ENCODE results near the gene PDSS2. TPM values are rescaled to one million over a fixed set of nuclear protein-coding genes. Genes with fewer than 3 reads are reported as not detected.
A peak's percentile ranks its signal among the peaks of the same experiment; 100 is the strongest.

PDSS2 gene
- total RNA-seq, 1 donor from 2014 or later = 13.4 TPM

- Histone ChIP-seq H3K27me3 (ENCODE audit: control insufficient read depth, insufficient read depth, low read length) (peaks cover 10% of the 10 kb centered on the region), H3K4me3 (ENCODE audit: low read depth, low read length) (no peak overlapping the region), H3K36me3 (ENCODE audit: control insufficient read depth, insufficient read depth, low read length) (no peaks in the 10 kb centered on the region)
- TF ChIP-seq CTCF (IDR thresholded peaks at IDR 0.05; ENCODE audit: insufficient read depth, low read length, poor library complexity, severe bottlenecking) = no peak
- no peak for DNase-seq (ENCODE audit: low read depth)
Measured at GRCh38 chr6:107495196-107495643, 35.9 kb upstream of the PDSS2 start.

- Histone ChIP-seq H3K27me3 (ENCODE audit: control insufficient read depth, insufficient read depth, low read length) (peaks cover 22% of the 10 kb centered on the region), H3K4me3 (ENCODE audit: low read depth, low read length) (no peak overlapping the region), H3K36me3 (ENCODE audit: control insufficient read depth, insufficient read depth, low read length) (no peaks in the 10 kb centered on the region)
- TF ChIP-seq CTCF (IDR thresholded peaks at IDR 0.05; ENCODE audit: insufficient read depth, low read length, poor library complexity, severe bottlenecking) = no peak
- DNase-seq (ENCODE audit: low read depth) = no peak
Measured at GRCh38 chr6:107493158-107494057, 34.0 kb upstream of the PDSS2 start.

- no peak for DNase-seq (ENCODE audit: low read depth)
- TF ChIP-seq CTCF (IDR thresholded peaks at IDR 0.05; ENCODE audit: insufficient read depth, low read length, poor library complexity, severe bottlenecking) = no peak
- Histone ChIP-seq H3K4me3 (ENCODE audit: low read depth, low read length) (no peak overlapping the region), H3K36me3 (ENCODE audit: control insufficient read depth, insufficient read depth, low read length) (no peaks in the 10 kb centered on the region), H3K27me3 (ENCODE audit: control insufficient read depth, insufficient read depth, low read length) (peaks cover 29% of the 10 kb centered on the region)
Measured at GRCh38 chr6:107491760-107492660, 32.6 kb upstream of the PDSS2 start.

GRCh38 chr6:107491138-107491609 lies 31.8 kb upstream of the PDSS2 start:
- H3K36me3 ChIP-seq (ENCODE audit: control insufficient read depth, insufficient read depth, low read length) = no peaks in the 10 kb centered on the region
- H3K4me3 ChIP-seq (ENCODE audit: low read depth, low read length) = peak overlapping the region; percentile 59
- no peak for DNase-seq (ENCODE audit: low read depth)
- no peak for TF ChIP-seq CTCF (IDR thresholded peaks at IDR 0.05; ENCODE audit: insufficient read depth, low read length, poor library complexity, severe bottlenecking)
- peaks cover 31% of the 10 kb centered on the region for H3K27me3 ChIP-seq (ENCODE audit: control insufficient read depth, insufficient read depth, low read length)

GRCh38 chr6:107490566-107491137 lies 31.3 kb upstream of the PDSS2 start:
- no peak for TF ChIP-seq CTCF (IDR thresholded peaks at IDR 0.05; ENCODE audit: insufficient read depth, low read length, poor library complexity, severe bottlenecking)
- Histone ChIP-seq H3K27me3 (ENCODE audit: control insufficient read depth, insufficient read depth, low read length) (peaks cover 31% of the 10 kb centered on the region), H3K36me3 (ENCODE audit: control insufficient read depth, insufficient read depth, low read length) (no peaks in the 10 kb centered on the region), H3K4me3 (ENCODE audit: low read depth, low read length) (peak overlapping the region; percentile 59)
- no peak for DNase-seq (ENCODE audit: low read depth)
